ENCODE data around the gene CTRL.

GRCh38 chr16:67892375-67892774, 39.3 kb downstream of the CTRL start:
- TF ChIP-seq FOXM1 (IDR thresholded peaks at IDR 0.05; ENCODE audit: borderline replicate concordance, low read depth) (no peak), TCF12 (IDR thresholded peaks at IDR 0.05; ENCODE audit: low read depth) (no peak), RAD21 (IDR thresholded peaks at IDR 0.05; ENCODE audit: low read depth) (no peak), USF1 (IDR thresholded peaks at IDR 0.05) (no peak), CREB1 (IDR thresholded peaks at IDR 0.05; ENCODE audit: low read depth) (no peak), YY1 (IDR thresholded peaks at IDR 0.05; ENCODE audit: low read depth) (no peak), EP300 (IDR thresholded peaks at IDR 0.05; ENCODE audit: borderline replicate concordance) (no peak), REST (IDR thresholded peaks at IDR 0.05; ENCODE audit: low read depth) (no peak), TAF1 (IDR thresholded peaks at IDR 0.05; ENCODE audit: low read depth) (no peak), MAX (IDR thresholded peaks at IDR 0.05) (no peak), ZBTB7A (IDR thresholded peaks at IDR 0.05; ENCODE audit: low read depth) (no peak), TEAD4 (IDR thresholded peaks at IDR 0.05) (no peak), NFIC (IDR thresholded peaks at IDR 0.05) (no peak), CEBPB (IDR thresholded peaks at IDR 0.05) (no peak)
